ENCODE measurements around the gene THRB.

Gene THRB

GRCh38 chr3:24311881-24312280 lies 182.8 kb downstream of the THRB start:
- Mint-ChIP-seq H3K9me3 (ENCODE audit: low read depth) (peaks cover 3% of the 10 kb centered on the region), H3K27ac (no peak overlapping the region), H3K4me1 (ENCODE audit: low read depth) (no peaks in the 10 kb centered on the region), H3K36me3 (no peaks in the 10 kb centered on the region), H3K27me3 (peaks cover 6% of the 10 kb centered on the region), H3K4me3 (no peak overlapping the region)

GRCh38 chr3:24310887-24311286 lies 183.8 kb downstream of the THRB start:
- H3K36me3 Mint-ChIP-seq: no peaks in the 10 kb centered on the region
- no peak overlapping the region for H3K4me3 Mint-ChIP-seq
- no peaks in the 10 kb centered on the region for H3K4me1 Mint-ChIP-seq (ENCODE audit: low read depth)
- H3K27ac Mint-ChIP-seq: no peak overlapping the region
- H3K27me3 Mint-ChIP-seq: peaks cover 2% of the 10 kb centered on the region
- peaks cover 3% of the 10 kb centered on the region for H3K9me3 Mint-ChIP-seq (ENCODE audit: low read depth)

GRCh38 chr3:24306518-24306917 lies 188.1 kb downstream of the THRB start:
- H3K27ac Mint-ChIP-seq: no peak overlapping the region
- no peaks in the 10 kb centered on the region for H3K27me3 Mint-ChIP-seq
- no peaks in the 10 kb centered on the region for H3K4me1 Mint-ChIP-seq (ENCODE audit: low read depth)

GRCh38 chr3:24305795-24306467 lies 188.7 kb downstream of the THRB start:
- H3K36me3 Mint-ChIP-seq: no peaks in the 10 kb centered on the region
- H3K4me1 Mint-ChIP-seq (ENCODE audit: low read depth): no peaks in the 10 kb centered on the region
- no peak overlapping the region for H3K4me3 Mint-ChIP-seq
- H3K9me3 Mint-ChIP-seq (ENCODE audit: low read depth): no peaks in the 10 kb centered on the region
- H3K27ac Mint-ChIP-seq: no peak overlapping the region
- no peaks in the 10 kb centered on the region for H3K27me3 Mint-ChIP-seq

More at GRCh38 chr3:24306518-24306917, 188.1 kb downstream of the THRB start:
- Mint-ChIP-seq H3K9me3 (ENCODE audit: low read depth) (no peaks in the 10 kb centered on the region), H3K4me3 (no peak overlapping the region), H3K36me3 (no peaks in the 10 kb centered on the region)

GRCh38 chr3:24303057-24303754 lies 191.4 kb downstream of the THRB start:
- H3K9me3 Mint-ChIP-seq (ENCODE audit: low read depth): no peaks in the 10 kb centered on the region
- no peak overlapping the region for H3K4me3 Mint-ChIP-seq
- H3K27me3 Mint-ChIP-seq: no peaks in the 10 kb centered on the region
- H3K36me3 Mint-ChIP-seq: no peaks in the 10 kb centered on the region
- H3K27ac Mint-ChIP-seq: no peak overlapping the region
- H3K4me1 Mint-ChIP-seq (ENCODE audit: low read depth): no peaks in the 10 kb centered on the region

- no peaks in the 10 kb centered on the region for H3K4me1 Mint-ChIP-seq (ENCODE audit: low read depth)
- H3K4me3 Mint-ChIP-seq: no peak overlapping the region
- H3K36me3 Mint-ChIP-seq: no peaks in the 10 kb centered on the region
- no peaks in the 10 kb centered on the region for H3K27me3 Mint-ChIP-seq
- H3K27ac Mint-ChIP-seq: no peak overlapping the region
- no peaks in the 10 kb centered on the region for H3K9me3 Mint-ChIP-seq (ENCODE audit: low read depth)
These were observed 192.3 kb downstream of the THRB start for GRCh38 chr3:24302396-24302795.

- Mint-ChIP-seq H3K36me3 (no peaks in the 10 kb centered on the region), H3K27ac (no peak overlapping the region), H3K27me3 (peaks cover 3% of the 10 kb centered on the region), H3K4me3 (no peak overlapping the region), H3K4me1 (ENCODE audit: low read depth) (no peaks in the 10 kb centered on the region), H3K9me3 (ENCODE audit: low read depth) (no peaks in the 10 kb centered on the region)
These were observed 193.7 kb downstream of the THRB start for GRCh38 chr3:24300949-24301348.

GRCh38 chr3:24299806-24300626 lies 194.6 kb downstream of the THRB start:
- peaks cover 4% of the 10 kb centered on the region for H3K27me3 Mint-ChIP-seq
- no peak overlapping the region for H3K27ac Mint-ChIP-seq

GRCh38 chr3:24299246-24299805 lies 195.3 kb downstream of the THRB start:
- H3K4me3 Mint-ChIP-seq: no peak overlapping the region
- H3K4me1 Mint-ChIP-seq (ENCODE audit: low read depth): no peaks in the 10 kb centered on the region
- H3K9me3 Mint-ChIP-seq (ENCODE audit: low read depth): no peaks in the 10 kb centered on the region
- no peaks in the 10 kb centered on the region for H3K36me3 Mint-ChIP-seq
- peaks cover 4% of the 10 kb centered on the region for H3K27me3 Mint-ChIP-seq
- no peak overlapping the region for H3K27ac Mint-ChIP-seq

More at GRCh38 chr3:24299806-24300626, 194.6 kb downstream of the THRB start:
- no peaks in the 10 kb centered on the region for H3K36me3 Mint-ChIP-seq
- no peaks in the 10 kb centered on the region for H3K4me1 Mint-ChIP-seq (ENCODE audit: low read depth)
- no peaks in the 10 kb centered on the region for H3K9me3 Mint-ChIP-seq (ENCODE audit: low read depth)
- no peak overlapping the region for H3K4me3 Mint-ChIP-seq

GRCh38 chr3:24296441-24297205 lies 198.0 kb downstream of the THRB start:
- Mint-ChIP-seq H3K36me3 (no peaks in the 10 kb centered on the region), H3K4me1 (ENCODE audit: low read depth) (no peaks in the 10 kb centered on the region), H3K4me3 (no peak overlapping the region), H3K27ac (no peak overlapping the region), H3K27me3 (peaks cover 4% of the 10 kb centered on the region), H3K9me3 (ENCODE audit: low read depth) (no peaks in the 10 kb centered on the region)

- Mint-ChIP-seq H3K4me3 (no peak overlapping the region), H3K36me3 (no peaks in the 10 kb centered on the region), H3K27ac (no peak overlapping the region), H3K9me3 (ENCODE audit: low read depth) (no peaks in the 10 kb centered on the region), H3K4me1 (ENCODE audit: low read depth) (no peaks in the 10 kb centered on the region), H3K27me3 (peaks cover 6% of the 10 kb centered on the region)
These were observed 200.5 kb downstream of the THRB start for GRCh38 chr3:24294150-24294549.

- Mint-ChIP-seq H3K4me1 (ENCODE audit: low read depth) (no peaks in the 10 kb centered on the region), H3K27ac (no peak overlapping the region), H3K9me3 (ENCODE audit: low read depth) (no peaks in the 10 kb centered on the region), H3K4me3 (no peak overlapping the region), H3K27me3 (peaks cover 3% of the 10 kb centered on the region), H3K36me3 (no peaks in the 10 kb centered on the region)
These were observed 203.0 kb downstream of the THRB start for GRCh38 chr3:24291646-24292045.

GRCh38 chr3:24290596-24290995 lies 204.1 kb downstream of the THRB start:
- Mint-ChIP-seq H3K4me3 (no peak overlapping the region), H3K27me3 (peaks cover 2% of the 10 kb centered on the region), H3K9me3 (ENCODE audit: low read depth) (no peaks in the 10 kb centered on the region), H3K36me3 (no peaks in the 10 kb centered on the region), H3K27ac (no peak overlapping the region), H3K4me1 (ENCODE audit: low read depth) (no peaks in the 10 kb centered on the region)

- Mint-ChIP-seq H3K4me1 (ENCODE audit: low read depth) (no peaks in the 10 kb centered on the region), H3K36me3 (no peaks in the 10 kb centered on the region), H3K9me3 (ENCODE audit: low read depth) (no peaks in the 10 kb centered on the region), H3K27me3 (peaks cover 2% of the 10 kb centered on the region), H3K4me3 (no peak overlapping the region), H3K27ac (no peak overlapping the region)
These were observed 206.0 kb downstream of the THRB start for GRCh38 chr3:24288496-24289236.

Data from activated naive CD8-positive, alpha-beta T cell (primary cell).